Measurements from ENCODE around the gene GH1.

GH1 gene

GRCh38 chr17:63937920-63938319 is 19.3 kb upstream of the GH1 start:
- no peak overlapping the region for H3K27ac Mint-ChIP-seq
- no peaks in the 10 kb centered on the region for H3K36me3 Mint-ChIP-seq (ENCODE audit: low read depth)
- no peak overlapping the region for H3K4me3 Mint-ChIP-seq
- no peaks in the 10 kb centered on the region for H3K9me3 Mint-ChIP-seq
- DNase-seq (no peak), ATAC-seq (no peak)
- no peaks in the 10 kb centered on the region for H3K27me3 Mint-ChIP-seq
- H3K4me1 Mint-ChIP-seq = peaks cover 14% of the 10 kb centered on the region

- H3K4me3 Mint-ChIP-seq = no peak overlapping the region
- ATAC-seq = no peak
- H3K27me3 Mint-ChIP-seq = no peaks in the 10 kb centered on the region
- no peaks in the 10 kb centered on the region for H3K36me3 Mint-ChIP-seq (ENCODE audit: low read depth)
- peaks cover 19% of the 10 kb centered on the region for H3K4me1 Mint-ChIP-seq
- no peak for DNase-seq
- no peaks in the 10 kb centered on the region for H3K9me3 Mint-ChIP-seq
- no peak overlapping the region for H3K27ac Mint-ChIP-seq
Measured at GRCh38 chr17:63937319-63937718, 18.7 kb upstream of the GH1 start.

- no peak for DNase-seq
- Mint-ChIP-seq H3K27ac (no peak overlapping the region), H3K27me3 (no peaks in the 10 kb centered on the region), H3K9me3 (no peaks in the 10 kb centered on the region), H3K36me3 (ENCODE audit: low read depth) (peaks cover under 1% of the 10 kb centered on the region), H3K4me1 (peaks cover 34% of the 10 kb centered on the region), H3K4me3 (no peak overlapping the region)
- ATAC-seq = no peak
Measured at GRCh38 chr17:63934183-63935112, 15.8 kb upstream of the GH1 start.

GRCh38 chr17:63933598-63933997 is 15.0 kb upstream of the GH1 start:
- Mint-ChIP-seq H3K4me1 (peaks cover 32% of the 10 kb centered on the region), H3K27ac (no peak overlapping the region), H3K4me3 (no peak overlapping the region), H3K36me3 (ENCODE audit: low read depth) (peaks cover 2% of the 10 kb centered on the region), H3K9me3 (no peaks in the 10 kb centered on the region), H3K27me3 (no peaks in the 10 kb centered on the region)
- DNase-seq (no peak), ATAC-seq (no peak)

- no peaks in the 10 kb centered on the region for H3K9me3 Mint-ChIP-seq
- H3K27me3 Mint-ChIP-seq = no peaks in the 10 kb centered on the region
- peaks cover 31% of the 10 kb centered on the region for H3K4me1 Mint-ChIP-seq
- DNase-seq (no peak), ATAC-seq (no peak)
- H3K27ac Mint-ChIP-seq = peak overlapping the region; percentile 74
- peaks cover 2% of the 10 kb centered on the region for H3K36me3 Mint-ChIP-seq (ENCODE audit: low read depth)
- peak overlapping the region; percentile 92 for H3K4me3 Mint-ChIP-seq
Measured at GRCh38 chr17:63932721-63933120, 14.1 kb upstream of the GH1 start.

- H3K4me1 Mint-ChIP-seq = peaks cover 31% of the 10 kb centered on the region
- peaks cover 2% of the 10 kb centered on the region for H3K36me3 Mint-ChIP-seq (ENCODE audit: low read depth)
- no peaks in the 10 kb centered on the region for H3K27me3 Mint-ChIP-seq
- H3K4me3 Mint-ChIP-seq = peak within 1 kb of the TSS; percentile 92
- DNase-seq (peak; percentile 69), ATAC-seq (peak; percentile 62)
- no peaks in the 10 kb centered on the region for H3K9me3 Mint-ChIP-seq
- H3K27ac Mint-ChIP-seq = peak within 1 kb of the TSS; percentile 88
Measured at GRCh38 chr17:63931981-63932561, 13.4 kb upstream of the GH1 start, which contains the start of gene CD79B. Gene CD79B, minus strand, starts transcription at chr17:63932331. Its CDS starts 70 bp downstream, at chr17:63932261.

GRCh38 chr17:63930951-63931575 is 12.4 kb upstream of the GH1 start:
- Mint-ChIP-seq H3K4me3 (peak overlapping the region; percentile 92), H3K27ac (peak overlapping the region; percentile 88), H3K27me3 (no peaks in the 10 kb centered on the region), H3K36me3 (ENCODE audit: low read depth) (peaks cover 2% of the 10 kb centered on the region), H3K4me1 (peaks cover 29% of the 10 kb centered on the region), H3K9me3 (no peaks in the 10 kb centered on the region)
- peak; percentile 63 for ATAC-seq
- DNase-seq = peak; percentile 72

GRCh38 chr17:63929860-63930766 is 11.5 kb upstream of the GH1 start:
- ATAC-seq = no peak
- Mint-ChIP-seq H3K27me3 (no peaks in the 10 kb centered on the region), H3K9me3 (no peaks in the 10 kb centered on the region), H3K36me3 (ENCODE audit: low read depth) (peaks cover 2% of the 10 kb centered on the region), H3K4me1 (peaks cover 27% of the 10 kb centered on the region), H3K4me3 (peak overlapping the region; percentile 92), H3K27ac (no peak overlapping the region)
- no peak for DNase-seq

- Mint-ChIP-seq H3K27ac (no peak overlapping the region), H3K27me3 (no peaks in the 10 kb centered on the region), H3K4me3 (no peak overlapping the region), H3K9me3 (no peaks in the 10 kb centered on the region), H3K36me3 (ENCODE audit: low read depth) (peaks cover 2% of the 10 kb centered on the region), H3K4me1 (peaks cover 27% of the 10 kb centered on the region)
- DNase-seq (no peak), ATAC-seq (no peak)
Measured at GRCh38 chr17:63928966-63929695, 10.5 kb upstream of the GH1 start.

- Mint-ChIP-seq H3K27me3 (no peaks in the 10 kb centered on the region), H3K36me3 (ENCODE audit: low read depth) (peaks cover 2% of the 10 kb centered on the region), H3K4me1 (peaks cover 25% of the 10 kb centered on the region), H3K4me3 (no peak overlapping the region), H3K9me3 (no peaks in the 10 kb centered on the region), H3K27ac (no peak overlapping the region)
- no peak for DNase-seq
- ATAC-seq = no peak
Measured at GRCh38 chr17:63928172-63928666, 9.6 kb upstream of the GH1 start.

- DNase-seq (no peak), ATAC-seq (no peak)
- Mint-ChIP-seq H3K27ac (no peak overlapping the region), H3K4me3 (no peak overlapping the region), H3K4me1 (peaks cover 20% of the 10 kb centered on the region), H3K9me3 (no peaks in the 10 kb centered on the region), H3K27me3 (no peaks in the 10 kb centered on the region), H3K36me3 (ENCODE audit: low read depth) (peaks cover 2% of the 10 kb centered on the region)
Measured at GRCh38 chr17:63927464-63928171, 9.0 kb upstream of the GH1 start.

GRCh38 chr17:63926164-63926563 is 7.5 kb upstream of the GH1 start:
- ATAC-seq = no peak
- DNase-seq = no peak
- Mint-ChIP-seq H3K27ac (no peak overlapping the region), H3K4me1 (peaks cover 13% of the 10 kb centered on the region), H3K4me3 (no peak overlapping the region), H3K9me3 (no peaks in the 10 kb centered on the region), H3K27me3 (no peaks in the 10 kb centered on the region), H3K36me3 (ENCODE audit: low read depth) (peaks cover 2% of the 10 kb centered on the region)

GRCh38 chr17:63925615-63926014 is 7.0 kb upstream of the GH1 start:
- no peaks in the 10 kb centered on the region for H3K27me3 Mint-ChIP-seq
- H3K27ac Mint-ChIP-seq = peak overlapping the region; percentile 35
- H3K4me3 Mint-ChIP-seq = no peak overlapping the region
- H3K36me3 Mint-ChIP-seq (ENCODE audit: low read depth) = peaks cover 2% of the 10 kb centered on the region
- no peak for DNase-seq
- H3K4me1 Mint-ChIP-seq = peaks cover 10% of the 10 kb centered on the region
- H3K9me3 Mint-ChIP-seq = no peaks in the 10 kb centered on the region
- ATAC-seq = no peak

All from activated naive CD8-positive, alpha-beta T cell treated with anti-CD3 and anti-CD28 coated beads, Interleukin-2, amount 50 U/mL, for 24 hours (primary cell).